GM19372 (cell line): ENCODE measurements around the gene DEDD2.

ENCODE experiments used
- ATAC-seq: cut with Tn5 transposase; IDR thresholded peaks from one replicate; pipeline ENCODE4 v1.9.1; 2021; ENCODE audit warnings: mild to moderate bottlenecking, low read depth, moderate library complexity; ENCODE audit not compliant: unreplicated experiment

DEDD2 gene

GRCh38 chr19:42151782-42152684, 65.4 kb downstream of the DEDD2 start:
- ATAC-seq = no peak

- no peak for ATAC-seq
Measured at GRCh38 chr19:42150911-42151361, 66.5 kb downstream of the DEDD2 start.

- no peak for ATAC-seq
Measured at GRCh38 chr19:42150364-42150763, 67.1 kb downstream of the DEDD2 start.

GRCh38 chr19:42149447-42150202, 67.9 kb downstream of the DEDD2 start:
- no peak for ATAC-seq
